Liver (tissue), 9 donors: ENCODE data around the gene TARBP1. TPM values are rescaled to one million over a fixed set of nuclear protein-coding genes. Genes with fewer than 3 reads are reported as not detected.

ENCODE experiments used
- DNase-seq: peaks from one replicate; pipeline ENCODE4 v3.0.0-alpha.2; 2017; ENCODE audit warnings: low spot score
- H3K27ac ChIP-seq, 2 donors: one replicate each; pipeline ENCODE4 v1.7.0; 2013; ENCODE audit warnings: inconsistent platforms in 2 of 2, low read length in 2 of 2, control low read depth in 1 of 2, low read depth in 1 of 2, mild to moderate bottlenecking in 1 of 2
- H3K27me3 ChIP-seq, 4 donors: one replicate each; pipeline versions ENCODE4 v1.6.1 to v1.7.0; 2013; ENCODE audit warnings: low read length in 3 of 4, inconsistent platforms in 1 of 4, mild to moderate bottlenecking in 1 of 4, moderate library complexity in 1 of 4; ENCODE audit not compliant: control insufficient read depth in 4 of 4, insufficient read depth in 4 of 4
- H3K36me3 ChIP-seq, 4 donors: one replicate each; pipeline versions ENCODE4 v1.6.1 to v1.7.0; 2013; ENCODE audit warnings: low read length in 3 of 4, mild to moderate bottlenecking in 3 of 4, low read depth in 1 of 4, moderate library complexity in 1 of 4; ENCODE audit not compliant: control insufficient read depth in 4 of 4, insufficient read depth in 3 of 4
- H3K4me1 ChIP-seq, 4 donors: one replicate each; pipeline versions ENCODE4 v1.6.1 to v1.7.0; 2013; ENCODE audit warnings: low read length in 3 of 4, mild to moderate bottlenecking in 3 of 4, moderate library complexity in 1 of 4; ENCODE audit not compliant: control insufficient read depth in 4 of 4, insufficient read depth in 4 of 4
- H3K4me3 ChIP-seq, 3 donors: one replicate each; pipeline versions ENCODE4 v1.6.1 to v1.7.0; 2013; ENCODE audit warnings: low read length in 3 of 3, control low read depth in 1 of 3, low read depth in 1 of 3, mild to moderate bottlenecking in 1 of 3
- H3K9ac ChIP-seq, 2 donors: one replicate each; pipeline ENCODE4 v1.7.0; 2013; ENCODE audit warnings: low read length in 2 of 2, mild to moderate bottlenecking in 2 of 2, moderate library complexity in 2 of 2, control low read depth in 1 of 2, low read depth in 1 of 2
- H3K9me3 ChIP-seq, 4 donors: one replicate each; pipeline versions ENCODE4 v1.6.1 to v1.7.0; 2013; ENCODE audit warnings: low read length in 3 of 4; ENCODE audit not compliant: control insufficient read depth in 4 of 4
- CTCF ChIP-seq: fragments of 150-350 bp; IDR thresholded peaks from 2 replicates; pipeline ENCODE4 v1.5.1; 2017; ENCODE audit warnings: improper control_type of control experiment, low read depth, low read length; ENCODE audit not compliant: missing input control
- EGR1 ChIP-seq, 2 donors: IDR thresholded peaks; 2 replicates each; pipeline ENCODE4 v1.6.1; 2016 to 2018; ENCODE audit warnings: antibody characterized with exemption in 2 of 2, low read depth in 2 of 2
- FOXA1 ChIP-seq: IDR thresholded peaks from 2 replicates; pipeline ENCODE4 v1.6.1; 2016; ENCODE audit warnings: antibody characterized with exemption
- FOXA2 ChIP-seq: IDR thresholded peaks from 2 replicates; pipeline ENCODE4 v1.6.1; 2016; ENCODE audit warnings: antibody characterized with exemption
- GABPA ChIP-seq, 2 donors: IDR thresholded peaks in 1 of 2; conservative IDR thresholded peaks in 1 of 2; 2 replicates each; pipeline ENCODE4 v1.6.1; 2016; ENCODE audit warnings: antibody characterized with exemption in 2 of 2, mild to moderate bottlenecking in 1 of 2, moderate library complexity in 1 of 2
- HNF4A ChIP-seq, 2 donors: conservative IDR thresholded peaks; 2 replicates each; pipeline ENCODE4 v1.6.1; 2016; ENCODE audit warnings: antibody characterized with exemption in 2 of 2, mild to moderate bottlenecking in 2 of 2
- HNF4G ChIP-seq: IDR thresholded peaks from 2 replicates; pipeline ENCODE4 v1.6.1; 2016; ENCODE audit warnings: antibody characterized with exemption
- JUND ChIP-seq, 2 donors: IDR thresholded peaks; 2 replicates each; pipeline ENCODE4 v1.6.1; 2016; ENCODE audit warnings: antibody characterized with exemption in 2 of 2
- MAX ChIP-seq: IDR thresholded peaks from 2 replicates; pipeline ENCODE4 v1.6.1; 2016; ENCODE audit warnings: antibody characterized with exemption
- NR2F2 ChIP-seq: IDR thresholded peaks from 2 replicates; pipeline ENCODE4 v1.6.1; 2016; ENCODE audit warnings: antibody characterized with exemption
- RAD21 ChIP-seq, 2 donors: IDR thresholded peaks; 2 replicates each; pipeline ENCODE4 v1.6.1; 2016; ENCODE audit warnings: antibody characterized with exemption in 2 of 2, mild to moderate bottlenecking in 2 of 2
- REST ChIP-seq: IDR thresholded peaks from 2 replicates; pipeline ENCODE4 v1.6.1; 2016; ENCODE audit warnings: antibody characterized with exemption, mild to moderate bottlenecking
- RXRA ChIP-seq, 2 donors: IDR thresholded peaks; 2 replicates each; pipeline ENCODE4 v1.6.1; 2017 to 2018; ENCODE audit warnings: antibody characterized with exemption in 2 of 2, mild to moderate bottlenecking in 1 of 2
- SP1 ChIP-seq: IDR thresholded peaks from 2 replicates; pipeline ENCODE4 v1.6.1; 2018; ENCODE audit warnings: antibody characterized with exemption, mild to moderate bottlenecking
- TAF1 ChIP-seq: conservative IDR thresholded peaks from 2 replicates; pipeline ENCODE4 v1.6.1; 2016; ENCODE audit warnings: antibody characterized with exemption, mild to moderate bottlenecking
- YY1 ChIP-seq: IDR thresholded peaks from 2 replicates; pipeline ENCODE4 v1.6.1; 2016; ENCODE audit warnings: antibody characterized with exemption, mild to moderate bottlenecking
- ZBTB33 ChIP-seq: IDR thresholded peaks from 2 replicates; pipeline ENCODE4 v1.6.1; 2016; ENCODE audit warnings: antibody characterized with exemption
- WGBS: extraction: QIAGEN DNeasy Blood & Tissue Kit; methylation state at CpG from one replicate; pipeline ENCODE4 v1.1.7; 2013; 5-methylcytosine and 5-hydroxymethylcytosine counted together
- polyA plus RNA-seq, 2 donors: library from polyadenylated mRNA; stranded (reverse) in 1 of 2; unstranded in 1 of 2; fragments of 200-250 nt in 1 of 2; fragments of >200 nt in 1 of 2; fragmentation: Nextera tagmentation in 1 of 2; extraction: Ambion mirVana in 1 of 2; gene quantifications; one replicate each; pipeline versions ENCODE4 v1.2.1 to v1.2.3, GENCODE V29; 2013 to 2015
- total RNA-seq, 2 donors: library from RNA; depleted of rRNA; stranded (reverse); fragments of >200 nt; gene quantifications; one replicate each; pipeline ENCODE4 v1.2.3, GENCODE V29; 2014
- TF ChIP-seq, protein P1 (sequence below): IDR thresholded peaks from 2 replicates; pipeline ENCODE4 v1.6.1; 2016; ENCODE audit warnings: antibody characterized with exemption
- donor health status: healthy.
- donor health status: healthy.
- donor health status: healthy.
- donor health status: healthy.
- donor health status: healthy.

TARBP1 gene
- total and polyA plus RNA-seq, 4 donors = 4.1 to 17.6 (median 9.1) TPM

GRCh38 chr1:234405676-234406075 is 73.3 kb downstream of the TARBP1 start:
- Histone ChIP-seq H3K27me3 (no peaks in the 10 kb centered on the region), H3K9ac (no peak overlapping the region), H3K4me1 (peaks cover 0 to 4% (median 1%) of the 10 kb centered on the region in 4 donors), H3K27ac (no peak overlapping the region), H3K4me3 (no peak overlapping the region), H3K9me3 (no peaks in the 10 kb centered on the region), H3K36me3 (peaks cover 0 to 4% (median 0%) of the 10 kb centered on the region in 4 donors)
- 94% methylated on average over 6 of the region's 6 CpGs for WGBS
- no peak for TF ChIP-seq YY1
- no peak for TF ChIP-seq REST
- no peak for TF ChIP-seq FOXA2
- TF ChIP-seq EGR1 (IDR thresholded peaks at IDR 0.05; ENCODE audit: low read depth in 2 of 2) = no peak
- TF ChIP-seq RXRA (IDR thresholded peaks at IDR 0.05) = no peak
- TF ChIP-seq GABPA (IDR thresholded peaks at IDR 0.05 in 1 of 2, conservative IDR thresholded peaks at IDR 0.05 in 1 of 2) = no peak
- TF ChIP-seq, protein P1, sequence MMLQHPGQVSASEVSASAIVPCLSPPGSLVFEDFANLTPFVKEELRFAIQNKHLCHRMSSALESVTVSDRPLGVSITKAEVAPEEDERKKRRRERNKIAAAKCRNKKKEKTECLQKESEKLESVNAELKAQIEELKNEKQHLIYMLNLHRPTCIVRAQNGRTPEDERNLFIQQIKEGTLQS = no peak
- TF ChIP-seq NR2F2 = no peak
- TF ChIP-seq CTCF = no peak
- no peak for TF ChIP-seq HNF4A (conservative IDR thresholded peaks at IDR 0.05)
- TF ChIP-seq SP1 = no peak
- no peak for TF ChIP-seq MAX
- no peak for TF ChIP-seq RAD21 (IDR thresholded peaks at IDR 0.05)
- no peak for TF ChIP-seq ZBTB33
- TF ChIP-seq JUND (IDR thresholded peaks at IDR 0.05) = no peak
- TF ChIP-seq HNF4G = no peak
- DNase-seq = no peak

DNA sequence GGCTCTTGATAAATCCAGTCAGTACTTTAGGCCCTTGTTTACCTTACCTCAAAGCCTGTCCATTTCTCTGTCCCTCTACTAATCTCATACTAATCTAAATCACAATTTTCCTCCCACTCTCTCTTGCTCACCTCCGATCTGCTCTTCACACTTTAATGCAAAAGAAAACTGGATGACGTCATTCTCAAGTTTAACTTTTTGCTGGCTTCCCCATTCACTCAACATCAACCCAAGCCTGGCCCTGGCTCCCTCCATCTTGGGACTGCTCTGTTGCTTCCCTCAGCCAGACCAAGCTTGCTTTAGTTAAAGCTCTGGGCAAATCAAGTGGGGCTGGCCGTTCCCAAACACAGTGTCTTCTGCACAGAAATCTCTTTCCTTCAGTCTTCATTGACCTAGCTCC is 76.0 kb downstream of the TARBP1 start:
- DNase-seq = no peak
- WGBS = 91% methylated on average over 3 of the region's 3 CpGs
- H3K36me3 ChIP-seq = no peaks in the 10 kb centered on the region
- H3K9me3 ChIP-seq = no peaks in the 10 kb centered on the region
- H3K4me1 ChIP-seq = peaks cover 0 to 5% (median 1%) of the 10 kb centered on the region in 4 donors
- TF ChIP-seq NR2F2 (no peak), TAF1 (no peak), HNF4G (no peak), GABPA (IDR thresholded peaks at IDR 0.05 in 1 of 2, conservative IDR thresholded peaks at IDR 0.05 in 1 of 2) (no peak), EGR1 (IDR thresholded peaks at IDR 0.05; ENCODE audit: low read depth in 2 of 2) (no peak), HNF4A (conservative IDR thresholded peaks at IDR 0.05) (no peak), ZBTB33 (no peak), REST (no peak), FOXA1 (no peak), RXRA (IDR thresholded peaks at IDR 0.05) (no peak), MAX (no peak), YY1 (no peak)
- no peak overlapping the region for H3K4me3 ChIP-seq
- H3K27me3 ChIP-seq = no peaks in the 10 kb centered on the region
- no peak overlapping the region for H3K27ac ChIP-seq
- no peak overlapping the region for H3K9ac ChIP-seq
